ENCODE measurements around the gene JPH2. TPM values are rescaled to one million over a fixed set of nuclear protein-coding genes. Genes with fewer than 3 reads are reported as not detected.

JPH2 gene
- 22.8 TPM for total RNA-seq

DNA sequence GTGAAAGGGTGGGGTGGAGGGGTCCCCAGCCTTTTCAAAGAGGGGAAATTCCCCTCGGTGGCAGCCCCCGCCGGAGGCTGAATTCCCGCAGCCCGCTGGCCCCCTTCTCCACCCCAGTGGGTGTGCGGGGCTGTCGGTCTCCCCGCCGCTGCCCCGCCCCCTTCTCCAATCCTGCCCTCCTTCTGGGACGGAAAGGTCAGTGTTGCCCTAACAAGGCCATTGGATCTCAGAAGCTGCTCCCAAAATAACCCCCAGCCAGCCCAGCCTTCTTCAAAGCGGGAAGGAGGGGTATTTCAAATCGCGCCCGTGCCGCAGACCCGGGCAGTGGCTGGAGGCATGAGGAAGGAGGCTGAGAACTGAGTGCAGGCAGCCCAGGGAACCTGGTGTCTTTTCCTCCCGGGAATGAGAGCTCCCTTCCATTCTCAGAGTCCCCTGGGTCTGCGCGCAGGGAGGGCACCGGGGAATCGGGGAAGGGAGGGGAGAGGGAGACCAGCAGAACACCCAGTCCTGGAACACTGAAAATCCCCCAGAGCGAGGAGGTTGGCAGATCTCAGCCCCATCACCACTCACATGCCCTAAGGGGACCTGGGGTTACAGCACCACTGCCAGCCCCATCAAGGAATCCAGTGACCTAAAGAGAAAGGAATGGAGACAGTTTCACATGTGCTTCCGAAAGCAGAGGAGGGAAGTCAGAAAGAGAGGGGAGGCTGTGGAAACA is at the start of gene JPH2:
TSS of gene JPH2 (minus strand) at position 135 of the 718 bp plus-strand sequence. CDS start 483 bp downstream, outside the sequence.

DNA sequence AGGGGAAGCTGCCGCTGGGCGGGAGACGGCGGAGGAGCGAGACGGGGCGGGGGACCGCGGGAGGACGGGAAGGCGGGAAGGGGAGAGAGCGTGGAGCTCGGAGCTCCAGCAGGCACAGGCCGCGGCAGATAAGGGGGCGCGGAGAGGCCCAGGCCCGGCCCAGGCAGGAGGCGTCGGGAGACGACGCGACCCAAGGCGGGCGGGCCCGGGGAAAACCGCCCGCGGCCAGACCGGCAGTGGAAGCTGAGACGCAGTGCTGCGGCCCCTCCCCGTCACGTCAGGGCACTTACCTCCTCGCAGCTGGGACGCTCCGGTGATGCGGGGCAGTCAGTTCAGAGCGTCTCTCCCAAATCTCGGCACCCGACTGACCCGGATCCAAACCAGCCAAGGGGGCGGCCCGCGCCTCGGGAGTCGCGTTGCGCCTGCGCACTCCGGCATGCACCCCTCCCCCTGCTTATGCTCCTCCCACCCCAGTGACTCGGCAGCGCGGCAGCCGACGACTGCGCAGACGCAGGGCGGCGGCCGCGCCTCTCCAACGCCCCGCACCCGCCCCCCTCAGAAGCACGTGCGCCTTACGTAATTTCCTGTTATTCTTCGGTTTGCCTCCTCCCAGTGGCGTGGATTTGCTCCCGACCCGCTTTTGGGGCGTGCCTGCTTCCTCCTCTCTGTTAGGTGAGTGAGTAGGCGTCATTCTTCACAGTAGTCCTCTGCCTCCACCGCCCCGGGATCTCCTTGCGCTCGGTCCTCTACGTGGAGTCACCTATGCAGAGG is 23.6 kb upstream of the JPH2 start, which contains the start of gene OSER1:
TSS of gene OSER1 (minus strand) at position 366 of the 771 bp plus-strand sequence. CDS start 3,814 bp downstream, outside the sequence.

Other genes starting within 250 kb of the JPH2 start
- gene OSER1, start 23.6 kb upstream of the JPH2 start, total RNA-seq: 30.9 TPM
- not detected for gene GDAP1L1, start 60.1 kb upstream of the JPH2 start, total RNA-seq
- 9.8 TPM for gene FITM2, start 124.0 kb upstream of the JPH2 start, total RNA-seq
- gene R3HDML, start 149.9 kb upstream of the JPH2 start, total RNA-seq: not detected
- 28.7 TPM for gene HNF4A, start 168.5 kb upstream of the JPH2 start, total RNA-seq

Data from metanephros (tissue), 1 donor.